GM10248 (cell line): ENCODE measurements around the gene CRYGN.

Experiments
- CTCF ChIA-PET: fragments of 300-600 bp; sonication (Branson Sonifier 250); formaldehyde crosslinking; extraction: SDS; loops from one replicate; lab custom pipeline; 2021; ENCODE audit warnings: antibody characterized with exemption; lab: Yijun Ruan, JAX
- POLR2A ChIA-PET: fragments of 350-650 bp; sonication (Branson Sonifier 250); formaldehyde crosslinking; extraction: SDS; loops from one replicate; lab custom pipeline; 2020; ENCODE audit warnings: antibody characterized with exemption; lab: Yijun Ruan, JAX
- DNase-seq: peaks from one replicate; pipeline ENCODE4 v3.0.0; 2012; ENCODE audit errors: extremely low spot score
- TF ChIP-seq, protein P1 (sequence below): IDR thresholded peaks from 2 replicates; pipeline ENCODE4 v1.5.1; 2012; ENCODE audit warnings: mild to moderate bottlenecking, low read depth; ENCODE audit errors: extremely low read depth, missing control alignments, control extremely low read depth

Gene CRYGN

GRCh38 chr7:151446412-151446811 is 6.5 kb upstream of the CRYGN start:
- CTCF ChIA-PET: interaction anchor here (1.1 to 3.4 kb wide), 3 partner anchors 16 to 77 kb away, joined by 3 to 77 read pairs (median 10); no protein-coding TSS in a partner anchor

DNA sequence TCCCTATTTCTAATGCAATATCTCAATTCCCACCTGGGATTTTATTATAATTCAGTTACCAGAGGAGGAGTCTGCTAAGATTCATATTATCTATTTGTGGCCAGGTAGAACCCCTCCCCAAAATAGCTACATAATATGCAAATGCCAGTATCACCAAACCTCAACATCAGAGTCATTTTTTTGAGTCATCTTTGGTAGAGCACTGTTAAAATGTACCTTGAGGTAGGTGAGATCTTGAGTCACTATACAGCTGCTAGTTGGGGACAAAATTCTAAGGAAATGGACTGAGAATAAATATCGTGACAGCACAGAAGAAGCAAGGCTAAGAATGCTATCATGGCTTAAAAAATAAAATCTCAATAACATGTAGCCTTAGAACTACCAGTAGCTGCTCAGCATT is 4.7 kb upstream of the CRYGN start:
- ChIA-PET CTCF (interaction anchor here (2.3 kb wide), 1 partner anchor 76 kb away, joined by 6 read pairs; no protein-coding TSS in a partner anchor), POLR2A (no interaction called here)
- TF ChIP-seq, protein P1, sequence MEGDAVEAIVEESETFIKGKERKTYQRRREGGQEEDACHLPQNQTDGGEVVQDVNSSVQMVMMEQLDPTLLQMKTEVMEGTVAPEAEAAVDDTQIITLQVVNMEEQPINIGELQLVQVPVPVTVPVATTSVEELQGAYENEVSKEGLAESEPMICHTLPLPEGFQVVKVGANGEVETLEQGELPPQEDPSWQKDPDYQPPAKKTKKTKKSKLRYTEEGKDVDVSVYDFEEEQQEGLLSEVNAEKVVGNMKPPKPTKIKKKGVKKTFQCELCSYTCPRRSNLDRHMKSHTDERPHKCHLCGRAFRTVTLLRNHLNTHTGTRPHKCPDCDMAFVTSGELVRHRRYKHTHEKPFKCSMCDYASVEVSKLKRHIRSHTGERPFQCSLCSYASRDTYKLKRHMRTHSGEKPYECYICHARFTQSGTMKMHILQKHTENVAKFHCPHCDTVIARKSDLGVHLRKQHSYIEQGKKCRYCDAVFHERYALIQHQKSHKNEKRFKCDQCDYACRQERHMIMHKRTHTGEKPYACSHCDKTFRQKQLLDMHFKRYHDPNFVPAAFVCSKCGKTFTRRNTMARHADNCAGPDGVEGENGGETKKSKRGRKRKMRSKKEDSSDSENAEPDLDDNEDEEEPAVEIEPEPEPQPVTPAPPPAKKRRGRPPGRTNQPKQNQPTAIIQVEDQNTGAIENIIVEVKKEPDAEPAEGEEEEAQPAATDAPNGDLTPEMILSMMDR: no peak
- DNase-seq: no peak

More at GRCh38 chr7:151446412-151446811, 6.5 kb upstream of the CRYGN start:
- no peak for DNase-seq
- TF ChIP-seq, protein P1: no peak
- POLR2A ChIA-PET: interaction anchor here (0.6 kb wide), 1 partner anchor 140 kb away, joined by 3 read pairs; no protein-coding TSS in a partner anchor

DNA sequence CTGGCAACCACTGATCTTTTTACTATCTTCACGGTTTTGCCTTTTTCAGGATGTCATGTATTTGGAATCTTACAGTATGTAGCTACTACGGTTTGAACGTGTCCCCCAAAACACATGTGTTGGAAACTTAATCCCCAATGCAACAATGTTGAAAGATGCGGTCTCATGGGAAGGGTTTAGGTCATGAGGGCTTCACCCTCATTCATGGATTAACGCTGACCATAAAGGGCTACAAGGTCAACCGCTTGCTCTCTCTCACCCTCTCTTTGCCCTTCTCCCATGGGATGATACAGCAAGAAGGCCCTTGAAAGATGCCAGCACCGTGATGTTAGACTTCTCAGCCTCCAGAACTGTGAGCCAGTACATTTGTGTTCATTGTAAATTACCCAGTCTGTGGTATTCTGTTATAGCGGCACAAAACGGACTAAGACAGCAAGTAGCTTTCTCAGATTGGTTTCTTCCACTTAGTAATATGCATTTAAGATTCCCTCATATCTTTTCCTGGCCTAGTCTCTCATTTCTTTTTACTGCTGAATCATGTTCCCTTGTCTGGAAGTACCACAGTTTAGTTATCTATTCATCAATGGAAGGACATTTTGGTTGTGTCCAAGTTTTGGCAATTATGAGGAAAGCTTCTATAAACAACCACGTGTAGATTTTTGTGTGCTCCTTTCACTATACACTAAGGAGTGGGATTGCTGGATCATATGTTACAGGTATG is 3.0 kb upstream of the CRYGN start:
- TF ChIP-seq, protein P1: no peak
- no peak for DNase-seq
- POLR2A ChIA-PET: interaction anchor here (0.6 to 0.7 kb wide), 2 partner anchors 16 to 68 kb away, joined by 3 to 5 read pairs; no protein-coding TSS in a partner anchor
- CTCF ChIA-PET: interaction anchor here (2.3 kb wide), 1 partner anchor 74 kb away, joined by 6 read pairs; no protein-coding TSS in a partner anchor

GRCh38 chr7:151440799-151441445 is 981 bp upstream of the CRYGN start:
- ChIA-PET CTCF (interaction anchor here (1.0 to 3.0 kb wide), 5 partner anchors 8 to 318 kb away, joined by 3 to 14 read pairs (median 3); no protein-coding TSS in a partner anchor), POLR2A (interaction anchor here (0.6 kb wide), 1 partner anchor 93 kb away, joined by 4 read pairs; no protein-coding TSS in a partner anchor)
- TF ChIP-seq, protein P1: no peak
- no peak for DNase-seq

- ChIA-PET CTCF (interaction anchor here (3.0 kb wide), 1 partner anchor 10 kb away, joined by 14 read pairs; no protein-coding TSS in a partner anchor), POLR2A (no interaction called here)
- TF ChIP-seq, protein P1: no peak
- DNase-seq: no peak
Observed at GRCh38 chr7:151438864-151439601, 908 bp downstream of the CRYGN start.

DNA sequence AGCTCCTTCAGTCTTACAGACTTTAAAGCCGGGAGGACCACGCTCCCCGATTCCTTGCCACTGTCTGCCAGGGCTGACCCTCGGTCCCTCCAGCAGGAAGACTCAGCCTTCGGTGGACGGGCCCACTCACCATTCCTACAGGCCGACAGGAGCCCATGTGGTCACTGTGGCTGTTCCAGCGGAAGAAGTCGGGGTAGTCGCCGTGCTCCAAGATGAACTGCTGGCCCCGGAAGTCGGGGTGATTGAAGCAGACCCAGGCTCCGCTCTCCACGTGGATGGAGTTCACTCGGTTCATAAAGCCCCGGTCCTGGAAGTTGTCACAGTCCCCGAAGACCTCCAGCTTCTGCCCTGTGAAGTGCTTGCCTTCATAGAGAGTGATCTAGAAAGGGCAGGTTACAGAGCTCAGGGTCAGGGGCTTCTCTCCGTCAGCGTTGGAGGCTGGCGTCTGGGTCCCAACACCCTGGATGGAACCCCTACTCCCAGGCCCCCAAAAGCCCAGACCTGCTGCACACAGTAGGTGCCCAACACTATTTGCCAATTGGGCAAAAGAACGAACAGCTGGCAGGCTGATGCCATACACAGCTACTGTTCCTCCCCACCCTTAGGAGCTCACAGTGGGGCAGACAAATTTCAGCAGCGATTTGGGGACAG is 1.9 kb downstream of the CRYGN start:
- ChIA-PET CTCF (interaction anchor here (1.6 to 3.6 kb wide), 4 partner anchors 11 to 86 kb away, joined by 4 to 23 read pairs (median 9); no protein-coding TSS in a partner anchor), POLR2A (no interaction called here)
- no peak for DNase-seq
- TF ChIP-seq, protein P1: no peak
